ENCODE data around the gene LDB2.
A peak's percentile ranks its signal among the peaks of the same experiment; 100 is the strongest.

LDB2 gene

DNA sequence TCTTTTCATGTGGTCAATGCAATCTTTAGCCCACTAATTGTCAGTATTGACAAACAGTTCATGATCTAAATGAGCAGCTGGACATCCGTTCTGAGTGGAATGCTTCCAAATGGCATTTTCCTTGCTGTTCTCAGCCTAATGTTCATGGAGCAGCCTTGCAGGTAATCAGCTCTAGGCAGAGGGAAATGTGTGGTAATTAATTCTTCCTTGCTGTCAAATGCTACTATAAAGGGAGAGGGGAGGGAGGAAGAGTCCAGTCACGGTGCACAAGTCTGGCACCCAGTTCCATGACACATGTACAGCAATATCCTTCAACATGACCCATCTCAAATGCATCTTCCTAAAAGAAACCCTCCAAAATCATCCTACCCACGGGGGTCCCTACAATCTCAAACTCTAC lies 88.5 kb downstream of the LDB2 start:
- Histone ChIP-seq H3K27ac (no peak overlapping the region), H3K4me3 (no peak overlapping the region)
- TF ChIP-seq, protein P1, sequence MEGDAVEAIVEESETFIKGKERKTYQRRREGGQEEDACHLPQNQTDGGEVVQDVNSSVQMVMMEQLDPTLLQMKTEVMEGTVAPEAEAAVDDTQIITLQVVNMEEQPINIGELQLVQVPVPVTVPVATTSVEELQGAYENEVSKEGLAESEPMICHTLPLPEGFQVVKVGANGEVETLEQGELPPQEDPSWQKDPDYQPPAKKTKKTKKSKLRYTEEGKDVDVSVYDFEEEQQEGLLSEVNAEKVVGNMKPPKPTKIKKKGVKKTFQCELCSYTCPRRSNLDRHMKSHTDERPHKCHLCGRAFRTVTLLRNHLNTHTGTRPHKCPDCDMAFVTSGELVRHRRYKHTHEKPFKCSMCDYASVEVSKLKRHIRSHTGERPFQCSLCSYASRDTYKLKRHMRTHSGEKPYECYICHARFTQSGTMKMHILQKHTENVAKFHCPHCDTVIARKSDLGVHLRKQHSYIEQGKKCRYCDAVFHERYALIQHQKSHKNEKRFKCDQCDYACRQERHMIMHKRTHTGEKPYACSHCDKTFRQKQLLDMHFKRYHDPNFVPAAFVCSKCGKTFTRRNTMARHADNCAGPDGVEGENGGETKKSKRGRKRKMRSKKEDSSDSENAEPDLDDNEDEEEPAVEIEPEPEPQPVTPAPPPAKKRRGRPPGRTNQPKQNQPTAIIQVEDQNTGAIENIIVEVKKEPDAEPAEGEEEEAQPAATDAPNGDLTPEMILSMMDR (IDR thresholded peaks at IDR 0.05): no peak
- no peak for DNase-seq (ENCODE audit: low spot score)

GRCh38 chr4:16809064-16809463 lies 89.4 kb downstream of the LDB2 start:
- no peak overlapping the region for H3K4me3 ChIP-seq
- no peak for DNase-seq (ENCODE audit: low spot score)
- TF ChIP-seq, protein P1 (IDR thresholded peaks at IDR 0.05): no peak
- H3K27ac ChIP-seq: no peak overlapping the region

- no peak overlapping the region for H3K4me3 ChIP-seq
- DNase-seq (ENCODE audit: low spot score): no peak
- H3K27ac ChIP-seq: no peak overlapping the region
- TF ChIP-seq, protein P1 (IDR thresholded peaks at IDR 0.05): no peak
Measured at GRCh38 chr4:16807355-16807754, 91.1 kb downstream of the LDB2 start.

DNA sequence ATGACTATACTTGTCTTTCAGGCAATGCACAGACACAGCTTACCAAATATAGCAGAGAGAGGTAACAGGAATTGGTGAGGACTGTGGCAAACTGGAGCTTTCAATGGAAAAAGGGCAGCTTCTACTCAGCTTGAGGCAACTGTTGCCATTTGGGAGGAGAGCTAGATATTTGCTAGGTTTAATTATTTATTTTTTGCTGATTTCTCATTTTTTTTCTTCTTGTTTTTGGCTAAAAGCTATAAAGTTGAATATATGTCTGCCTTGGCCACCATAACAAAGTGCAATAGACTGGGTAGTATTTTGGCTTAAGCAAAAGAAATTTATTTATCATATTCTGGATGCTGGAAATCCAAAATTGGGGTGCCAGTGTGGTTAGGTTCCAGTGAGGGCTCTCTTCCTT lies 93.9 kb downstream of the LDB2 start:
- no peak for DNase-seq (ENCODE audit: low spot score)
- TF ChIP-seq, protein P1 (IDR thresholded peaks at IDR 0.05): no peak
- Histone ChIP-seq H3K4me3 (no peak overlapping the region), H3K27ac (no peak overlapping the region)

DNA sequence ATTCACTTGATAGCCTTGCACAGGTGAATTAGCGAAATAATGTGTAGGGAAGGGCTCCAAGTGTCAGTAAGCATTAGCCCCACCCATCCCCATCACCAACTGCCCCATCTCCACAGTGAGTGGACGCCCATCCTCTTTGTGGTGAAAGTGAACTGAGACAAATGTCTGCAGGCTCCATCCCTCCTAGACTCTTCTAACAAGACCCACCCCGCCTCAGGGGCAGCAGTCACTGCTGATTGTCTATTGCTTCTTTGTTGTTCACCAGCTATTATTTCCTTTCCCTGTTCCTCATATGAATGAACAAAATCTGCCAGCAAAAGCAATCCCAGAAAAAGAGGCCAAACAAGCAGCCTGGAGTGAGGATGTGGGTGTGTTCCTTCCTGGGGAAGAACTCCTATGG lies 96.4 kb downstream of the LDB2 start:
- no peak for DNase-seq (ENCODE audit: low spot score)
- TF ChIP-seq, protein P1 (IDR thresholded peaks at IDR 0.05): no peak
- Histone ChIP-seq H3K27ac (no peak overlapping the region), H3K4me3 (no peak overlapping the region)

DNA sequence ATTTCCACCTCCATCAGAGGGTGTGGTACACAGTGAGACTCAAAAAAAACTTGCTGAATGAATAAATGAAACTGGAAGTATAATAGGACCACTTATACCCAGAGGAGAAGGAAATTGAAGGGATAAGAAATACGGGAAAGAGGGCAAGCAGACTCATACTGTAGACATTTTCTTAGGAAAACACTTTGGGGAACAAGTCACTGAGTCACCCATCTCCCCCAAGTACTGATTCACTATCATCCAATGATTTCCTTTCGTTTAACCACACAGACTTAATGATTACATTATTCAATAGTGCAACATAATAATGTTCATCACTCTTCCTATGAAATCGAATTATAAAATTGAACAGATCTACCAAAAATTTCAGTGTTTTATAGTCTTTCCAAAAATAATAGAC lies 97.1 kb downstream of the LDB2 start:
- Histone ChIP-seq H3K27ac (no peak overlapping the region), H3K4me3 (no peak overlapping the region)
- DNase-seq (ENCODE audit: low spot score): no peak
- TF ChIP-seq, protein P1 (IDR thresholded peaks at IDR 0.05): no peak

GRCh38 chr4:16794816-16795445 lies 103.5 kb downstream of the LDB2 start:
- Histone ChIP-seq H3K27ac (no peak overlapping the region), H3K4me3 (no peak overlapping the region)
- no peak for DNase-seq (ENCODE audit: low spot score)
- TF ChIP-seq, protein P1 (IDR thresholded peaks at IDR 0.05): peak; percentile 41
